Activated CD8-positive, alpha-beta memory T cell treated with anti-CD3 and anti-CD28 coated beads, Interleukin-2, amount 50 U/mL, for 24 hours (primary cell): ENCODE data around the gene RPL3.

ENCODE experiments used
- DNase-seq: peaks from one replicate; pipeline ENCODE4 v3.0.0-alpha.2; 2020; ENCODE audit errors: extremely low read depth

RPL3 gene

DNA sequence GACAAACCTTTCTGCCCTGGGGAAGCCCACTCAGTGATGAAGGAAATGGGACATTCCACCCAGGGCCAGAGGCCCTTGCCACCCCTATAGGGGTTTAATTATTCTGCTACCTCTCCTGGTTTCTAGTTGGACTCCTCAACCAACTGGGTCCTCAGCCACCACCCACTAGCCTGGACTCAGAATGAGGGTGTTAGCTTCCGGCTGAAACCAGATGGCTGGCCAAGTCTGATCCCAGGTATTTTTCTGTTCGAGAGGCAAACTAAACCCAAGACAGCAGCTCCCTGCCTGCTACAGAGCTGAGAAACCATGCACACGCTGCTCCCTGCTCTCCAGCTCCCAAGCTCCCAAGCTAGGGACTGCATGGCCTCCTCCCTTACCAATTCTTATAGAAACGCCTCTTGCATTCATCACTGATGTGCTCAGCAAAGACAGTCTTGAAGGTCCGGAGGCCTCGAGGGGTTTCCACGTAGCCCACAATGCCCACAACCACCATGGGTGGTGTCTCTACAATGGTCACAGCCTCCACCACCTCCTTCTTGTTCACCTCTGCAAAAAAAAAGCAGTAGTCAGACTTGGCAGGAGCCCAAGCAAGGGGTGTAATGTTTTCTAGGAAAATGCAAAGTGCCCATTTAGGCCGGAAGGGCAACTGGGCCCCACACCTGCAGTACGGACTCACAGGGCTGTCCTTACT, 2.2 kb downstream of the RPL3 start:
- no peak for DNase-seq

DNA sequence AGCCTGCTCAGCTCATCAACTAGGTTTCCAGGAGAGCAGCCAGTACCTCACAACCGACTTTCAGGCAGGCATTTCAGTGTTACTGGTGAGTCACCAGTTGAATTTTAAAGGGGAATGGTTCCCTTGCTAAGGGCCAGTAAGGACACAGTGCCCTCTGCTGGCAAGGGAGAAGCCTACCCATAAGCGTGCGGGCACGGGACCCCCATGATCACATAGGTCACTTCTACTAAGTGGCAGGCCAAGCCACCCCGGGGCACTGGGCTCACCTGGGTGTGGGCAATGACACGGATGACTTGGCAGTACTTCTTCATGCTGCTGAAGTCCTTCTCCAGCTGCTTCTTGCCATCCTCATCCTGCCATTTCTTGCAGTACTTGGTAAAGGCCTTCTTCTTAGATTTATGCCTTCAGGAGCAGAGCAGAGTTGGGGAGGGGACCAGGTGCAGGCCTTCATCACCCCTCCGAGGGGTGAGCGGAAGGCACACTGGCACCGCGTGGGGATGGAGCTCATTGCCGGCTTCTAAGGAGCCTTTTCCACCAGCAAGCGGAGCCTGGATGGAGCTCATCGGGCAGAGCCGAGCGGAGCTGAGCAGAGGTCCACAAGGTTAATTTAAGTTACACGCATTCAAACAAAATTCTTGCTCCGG, 2.9 kb downstream of the RPL3 start:
- peak; percentile 67 for DNase-seq

- no peak for DNase-seq
Measured at GRCh38 chr22:39315389-39315788, 4.0 kb downstream of the RPL3 start.

DNA sequence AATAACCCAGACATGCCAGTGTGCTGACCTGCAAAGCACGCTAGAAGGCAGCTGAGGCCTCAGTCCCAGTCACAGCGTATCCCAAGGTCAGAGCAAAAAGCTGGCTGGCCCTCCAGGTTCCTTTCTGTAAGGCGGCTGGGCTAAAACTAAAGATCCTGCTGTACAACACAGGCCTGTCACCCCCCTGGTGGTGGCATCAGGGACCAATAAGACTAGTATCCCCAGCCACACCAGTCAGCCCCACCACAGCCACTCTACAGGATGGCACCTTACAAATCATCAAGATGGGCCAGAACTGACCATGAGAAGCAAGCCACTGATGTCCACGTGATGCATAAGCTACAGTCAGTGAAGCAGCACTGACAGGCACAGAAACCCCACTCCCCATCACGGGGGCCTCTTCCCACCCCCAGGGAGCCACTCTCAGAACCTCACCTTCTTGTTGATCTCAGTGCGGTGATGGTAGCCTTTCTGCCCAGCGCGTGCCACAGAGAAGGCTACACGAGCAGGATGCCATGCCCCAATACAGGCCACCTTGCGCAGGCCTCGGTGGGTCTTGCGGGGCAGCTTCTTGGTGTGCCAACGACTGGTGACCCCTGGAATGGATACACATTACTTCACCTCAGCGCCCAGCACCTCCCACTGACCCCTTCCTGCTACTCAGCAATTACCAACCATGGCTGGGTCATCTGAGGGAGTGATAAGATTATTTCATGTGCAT, 5.0 kb downstream of the RPL3 start:
- DNase-seq, result no peak

DNA sequence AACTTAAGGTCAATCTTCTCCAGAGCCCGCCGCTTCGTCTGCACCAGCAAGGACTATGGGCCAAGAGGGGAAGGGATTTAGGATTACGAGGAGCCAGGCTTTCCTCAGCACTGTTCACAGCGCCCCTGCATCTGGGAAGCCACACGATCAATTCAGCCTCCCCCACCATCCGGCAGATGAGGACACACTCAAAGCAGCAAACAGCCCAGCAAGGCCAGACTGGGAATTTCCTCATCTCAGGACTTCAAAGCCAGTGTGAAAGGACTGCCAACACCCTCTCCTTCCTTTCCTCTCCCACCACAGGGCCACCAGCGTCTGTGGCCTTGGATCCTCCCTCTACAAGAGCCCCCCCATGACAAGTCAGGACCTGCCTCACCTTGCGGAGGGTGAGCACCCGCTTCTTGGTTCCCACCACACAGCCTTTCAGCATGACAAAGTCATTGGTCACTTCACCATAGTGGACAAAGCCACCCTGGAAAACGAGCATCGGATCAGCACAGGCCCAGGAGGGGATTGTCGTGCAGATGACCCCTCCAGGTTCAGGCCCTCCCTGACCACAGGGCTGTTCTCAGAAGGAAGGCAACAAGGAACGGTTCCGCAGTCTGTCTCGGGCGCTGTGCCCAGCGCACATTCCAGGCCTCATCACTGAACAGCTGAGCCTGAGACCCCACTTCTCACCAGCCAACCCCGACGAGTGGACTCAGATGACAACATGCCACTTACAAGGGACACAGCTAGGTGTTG, 6.0 kb downstream of the RPL3 start:
- no peak for DNase-seq

- DNase-seq, result no peak
Measured at GRCh38 chr22:39312410-39312809, 7.0 kb downstream of the RPL3 start.

GRCh38 chr22:39311592-39312400, 7.6 kb downstream of the RPL3 start:
- no peak for DNase-seq

GRCh38 chr22:39309881-39310714, 9.3 kb downstream of the RPL3 start:
- DNase-seq, result no peak

- DNase-seq, result no peak
Measured at GRCh38 chr22:39309364-39309861, 10.0 kb downstream of the RPL3 start.

- no peak for DNase-seq
Measured at GRCh38 chr22:39308614-39309363, 10.6 kb downstream of the RPL3 start.

GRCh38 chr22:39306456-39307361, 12.7 kb downstream of the RPL3 start:
- no peak for DNase-seq

DNA sequence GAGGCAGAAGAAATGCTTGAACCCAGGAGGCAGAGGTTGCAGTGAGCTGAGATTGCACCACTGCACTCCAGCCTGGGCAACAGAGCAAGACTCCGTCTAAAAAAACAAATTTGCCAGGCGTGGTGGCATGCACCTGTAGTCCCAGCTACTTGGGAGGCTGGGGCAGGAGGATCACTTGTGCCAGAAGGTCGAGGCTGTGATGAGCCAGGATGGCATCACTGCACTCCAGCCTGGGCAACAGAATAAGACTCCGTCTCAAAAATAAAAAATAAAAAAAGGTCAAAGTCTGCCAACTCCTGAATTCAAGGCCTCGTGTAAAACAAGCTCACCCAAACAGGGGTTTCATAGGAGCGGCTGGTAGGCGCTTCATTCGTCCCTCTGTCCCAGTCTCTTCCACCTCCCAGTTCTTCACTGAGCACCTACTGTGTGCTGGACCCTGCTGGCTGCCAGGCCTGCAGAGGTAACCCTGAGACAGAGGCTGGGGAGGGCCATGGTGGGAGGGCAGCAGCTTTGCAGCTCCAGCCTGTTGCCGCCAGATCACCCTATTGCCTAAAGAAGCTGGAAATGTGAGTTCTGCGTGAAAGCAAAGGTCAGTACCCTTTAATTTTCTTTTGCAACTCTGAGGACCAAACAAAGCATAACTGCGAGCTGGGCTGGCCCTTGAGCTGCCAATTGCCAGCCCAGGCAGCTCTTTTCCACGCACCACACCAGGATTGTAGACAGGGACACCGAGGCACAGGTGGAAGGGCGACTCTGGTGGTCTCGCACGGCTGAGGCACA, 15.3 kb downstream of the RPL3 start:
- DNase-seq, result no peak

GRCh38 chr22:39303358-39303757, 16.1 kb downstream of the RPL3 start:
- DNase-seq, result no peak

DNA sequence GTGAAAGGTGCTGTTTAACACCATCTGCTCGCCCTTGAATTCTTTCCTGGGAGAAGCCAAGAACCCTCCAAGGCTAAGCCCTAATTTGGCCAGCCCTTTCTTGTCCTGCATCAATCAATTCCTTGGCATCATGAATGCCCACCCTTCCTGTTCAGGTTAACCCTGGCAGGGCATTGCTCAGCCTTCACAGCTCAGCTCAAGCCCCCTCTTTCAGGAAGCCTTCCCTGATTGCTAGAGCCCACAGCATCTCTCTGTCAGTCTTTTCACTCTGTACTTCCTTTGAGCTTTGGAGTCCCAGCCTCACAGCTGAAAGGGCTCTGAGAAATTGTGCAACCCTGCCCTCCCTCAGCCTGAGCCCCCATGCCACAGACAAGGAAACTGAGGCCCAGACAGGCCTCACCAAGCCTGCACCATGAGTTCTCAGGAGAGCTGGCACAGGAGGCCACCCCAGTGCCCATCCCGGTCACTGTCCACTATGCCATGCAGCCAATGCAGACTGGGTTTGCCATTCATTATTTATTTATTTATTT, 16.9 kb downstream of the RPL3 start:
- no peak for DNase-seq

- DNase-seq, result no peak
Measured at GRCh38 chr22:39301926-39302325, 17.5 kb downstream of the RPL3 start.

DNA sequence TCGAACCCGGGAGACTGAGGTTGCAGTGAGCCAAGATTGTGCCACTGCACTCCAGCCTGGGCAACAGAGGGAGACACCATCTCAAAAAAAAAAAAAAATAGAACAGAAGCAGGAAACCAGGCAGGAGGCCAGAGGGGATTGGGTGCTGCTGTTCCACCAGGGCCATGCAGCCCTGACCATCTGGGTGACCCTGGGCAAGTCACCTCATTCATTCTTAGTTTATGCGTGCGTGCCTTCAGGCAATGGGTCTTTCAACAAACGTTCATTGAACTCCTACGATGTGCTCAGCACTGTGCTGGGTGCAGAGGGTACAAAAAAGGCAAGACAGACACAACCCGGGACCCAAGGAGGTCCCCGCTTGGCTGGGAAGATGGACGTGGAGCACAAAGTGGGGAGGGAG, 18.3 kb downstream of the RPL3 start:
- DNase-seq, result no peak

DNA sequence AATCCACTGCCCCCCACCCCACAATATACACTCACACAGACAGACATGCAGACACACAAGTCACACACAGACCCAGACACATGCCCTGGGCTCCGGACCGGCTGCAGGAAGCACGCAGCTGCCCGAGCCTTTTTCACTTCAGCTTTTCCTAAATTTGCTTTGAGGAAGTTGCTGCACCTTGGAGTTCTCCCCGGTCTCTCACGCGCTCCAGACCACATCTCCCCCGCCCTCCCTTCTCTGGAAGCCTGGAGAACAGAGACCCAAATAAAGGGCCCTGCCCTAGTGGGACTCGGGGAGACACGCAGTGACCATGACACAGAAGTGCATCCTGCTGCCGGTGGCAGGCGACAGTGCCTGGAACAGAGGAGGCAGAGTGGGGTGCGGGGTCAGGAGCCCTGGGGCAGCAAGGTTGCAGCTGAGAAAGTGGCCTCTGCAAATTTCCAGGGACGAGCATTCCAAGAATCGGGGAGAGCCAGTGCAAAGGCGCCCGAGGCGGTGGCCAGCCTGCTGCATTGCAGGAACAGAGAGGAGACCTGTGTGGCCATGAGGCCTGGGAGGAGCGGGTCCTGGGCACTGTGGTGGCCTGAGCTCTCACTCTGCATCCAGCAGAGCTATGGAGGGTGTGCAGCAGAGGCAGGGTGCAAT, 19.1 kb downstream of the RPL3 start:
- DNase-seq, result no peak
